Keratinocyte (primary cell): ENCODE measurements around the gene ZBTB43.

Experiments used
- CTCF ChIP-seq, 3 experiments: IDR thresholded peaks in 1 of 3; conservative IDR thresholded peaks in 1 of 3; optimal IDR thresholded peaks in 1 of 3; 2 replicates in 2 of 3; 3 replicates in 1 of 3; pipeline versions ENCODE3 to v1.5.1; 2011; ENCODE audit warnings: low read length in 3 of 3, mild to moderate bottlenecking in 3 of 3, moderate library complexity in 2 of 3, control low read depth in 1 of 3, inconsistent platforms in 1 of 3; ENCODE audit not compliant: insufficient read depth in 2 of 3; ENCODE audit errors: extremely low read depth in 1 of 3
- EZH2 ChIP-seq: IDR thresholded peaks from one replicate; pipeline ENCODE4 v1.6.1; 2012; ENCODE audit warnings: inconsistent platforms, mild to moderate bottlenecking, low read length, moderate library complexity

GRCh38 chr9:126832440-126832839 lies 27.6 kb downstream of the ZBTB43 start:
- no peak for TF ChIP-seq CTCF (optimal IDR thresholded peaks at IDR 0.05 in 1 of 3, IDR thresholded peaks at IDR 0.05 in 1 of 3, conservative IDR thresholded peaks at IDR 0.05 in 1 of 3; ENCODE audit: extremely low read depth in 1 of 3, insufficient read depth in 2 of 3, low read length in 3 of 3)
- no peak for TF ChIP-seq EZH2
